HG03280 (cell line): ENCODE data around the gene PTHLH.
A peak's percentile ranks its signal among the peaks of the same experiment; 100 is the strongest.

Source experiments
- ATAC-seq: cut with Tn5 transposase; IDR thresholded peaks from one replicate; pipeline ENCODE4 v1.9.1; 2021; ENCODE audit warnings: mild to moderate bottlenecking, moderate library complexity; ENCODE audit not compliant: unreplicated experiment

Gene PTHLH

DNA sequence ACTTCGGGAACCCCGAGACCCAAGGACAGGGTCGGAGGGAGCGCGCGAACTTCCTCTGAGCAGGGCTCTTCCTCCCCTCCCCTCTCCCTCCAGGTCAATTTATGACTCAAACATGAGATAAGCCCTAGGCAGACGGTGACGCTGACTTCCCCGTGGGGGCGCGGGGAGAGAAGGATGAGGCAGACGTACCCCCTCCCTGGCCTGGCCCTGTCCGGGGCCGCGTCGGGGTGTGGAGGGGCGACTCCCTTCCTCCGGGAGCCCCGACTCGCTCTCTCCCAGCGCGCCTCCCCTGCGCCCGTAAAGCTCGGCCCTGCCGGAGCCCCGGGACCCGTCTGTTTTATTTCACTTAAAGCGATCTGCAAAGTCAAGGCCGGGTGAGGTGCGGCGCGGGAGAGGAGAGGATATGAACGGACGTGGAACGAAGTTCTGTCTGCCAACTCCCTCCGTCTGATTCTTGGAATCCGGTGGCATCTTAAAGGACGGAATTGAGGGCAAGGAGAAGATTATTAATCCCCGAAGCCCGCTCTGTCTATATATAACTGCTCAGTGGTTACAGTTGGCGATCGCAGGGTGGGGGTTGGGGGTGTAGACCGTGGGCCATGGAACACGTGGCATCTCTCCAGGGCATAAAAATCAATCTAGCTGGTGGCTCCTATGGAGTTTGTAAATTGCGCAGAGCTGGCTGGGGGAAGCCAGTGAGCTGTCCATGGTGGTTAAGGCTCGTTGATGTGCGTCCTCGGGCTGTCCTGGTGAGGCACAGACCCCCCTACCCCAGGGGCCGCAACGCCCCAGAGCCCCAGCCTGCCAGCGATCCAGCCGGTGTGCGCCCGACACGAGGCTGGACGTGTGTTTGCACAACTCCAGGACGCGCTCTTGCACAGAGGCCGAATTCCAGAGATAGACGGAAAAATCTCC lies 2.9 kb upstream of the PTHLH start:
- ATAC-seq, result no peak

DNA sequence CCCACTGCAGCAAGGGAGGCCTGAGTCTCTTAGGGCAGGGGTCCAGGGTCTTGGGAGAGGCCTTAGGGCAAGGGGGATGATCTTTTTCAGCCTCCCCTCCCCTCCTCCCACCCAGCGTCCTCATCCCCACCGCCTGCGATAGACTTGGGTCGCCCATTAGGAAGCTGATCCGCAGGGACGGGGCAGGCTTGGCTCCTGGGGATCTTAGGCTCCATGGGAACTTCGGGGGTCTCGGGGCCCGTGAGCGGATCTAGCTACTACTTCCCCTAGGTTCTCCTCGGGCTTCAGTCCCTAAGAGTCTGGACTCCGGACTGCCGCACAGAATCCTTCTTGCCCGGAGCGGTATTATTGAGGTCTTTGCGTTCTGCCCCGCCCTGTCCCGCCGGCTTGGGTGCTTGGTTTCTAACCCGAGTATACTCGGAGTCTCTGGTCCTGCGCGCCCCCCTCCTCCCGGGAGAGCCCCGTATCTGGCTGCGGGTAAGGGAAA lies 2.2 kb upstream of the PTHLH start:
- no peak for ATAC-seq

DNA sequence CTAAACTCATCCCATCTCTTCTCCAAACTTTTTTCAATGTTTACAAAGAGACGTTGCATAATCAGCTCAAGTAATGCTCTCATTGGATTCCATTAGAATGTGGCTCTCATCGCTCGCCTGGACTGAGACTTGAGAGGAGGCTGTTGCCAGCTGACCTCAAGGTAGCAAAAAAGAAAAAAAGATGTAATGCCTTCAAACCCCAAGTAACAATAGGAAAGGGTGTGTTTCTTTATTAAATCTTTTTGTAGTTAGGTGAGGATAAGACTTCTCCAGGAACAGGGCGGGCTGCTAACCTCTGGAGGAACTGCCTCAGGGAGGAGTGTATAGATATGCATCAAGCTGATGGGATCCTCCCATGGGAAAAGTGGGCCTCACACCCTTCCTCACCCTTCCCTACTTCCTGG lies 956 bp upstream of the PTHLH start:
- ATAC-seq, result no peak

DNA sequence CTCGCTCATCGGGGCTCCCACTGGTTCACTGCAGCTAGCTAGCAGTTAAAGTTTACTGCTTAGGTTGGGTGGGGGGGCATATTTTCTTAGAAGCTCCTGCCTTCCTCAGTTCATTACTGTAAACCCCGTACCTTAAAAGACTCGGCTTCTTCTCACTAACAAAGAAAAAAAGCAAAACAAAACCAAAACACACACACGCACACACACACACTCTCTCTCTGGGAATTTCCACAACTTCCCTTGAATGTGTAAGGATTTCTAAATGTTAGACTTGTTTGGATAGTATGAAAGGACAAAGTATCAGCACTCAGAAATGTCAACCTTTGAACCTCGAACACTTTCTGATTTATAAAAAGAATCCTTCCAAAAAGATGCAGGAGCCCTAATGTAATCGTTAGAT lies 927 bp downstream of the PTHLH start:
- no peak for ATAC-seq

DNA sequence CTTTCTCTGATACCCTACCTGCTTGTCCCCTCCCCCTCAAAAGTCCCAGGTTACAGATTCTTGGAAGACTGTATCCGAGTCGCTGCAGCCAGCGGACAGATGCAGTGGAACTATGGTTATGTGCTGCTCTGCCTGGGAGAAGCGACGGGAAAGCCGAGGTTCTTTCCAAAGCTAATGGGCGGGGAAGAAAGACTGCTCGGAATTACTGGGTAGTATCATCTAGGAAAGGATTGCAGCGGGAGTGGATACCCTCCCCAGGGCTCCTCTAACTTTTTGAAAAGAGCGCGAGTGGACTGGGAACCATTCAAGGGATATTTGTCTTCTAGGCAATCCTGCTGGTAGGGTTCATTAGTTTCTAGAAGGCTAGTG lies 1.4 kb downstream of the PTHLH start:
- no peak for ATAC-seq

DNA sequence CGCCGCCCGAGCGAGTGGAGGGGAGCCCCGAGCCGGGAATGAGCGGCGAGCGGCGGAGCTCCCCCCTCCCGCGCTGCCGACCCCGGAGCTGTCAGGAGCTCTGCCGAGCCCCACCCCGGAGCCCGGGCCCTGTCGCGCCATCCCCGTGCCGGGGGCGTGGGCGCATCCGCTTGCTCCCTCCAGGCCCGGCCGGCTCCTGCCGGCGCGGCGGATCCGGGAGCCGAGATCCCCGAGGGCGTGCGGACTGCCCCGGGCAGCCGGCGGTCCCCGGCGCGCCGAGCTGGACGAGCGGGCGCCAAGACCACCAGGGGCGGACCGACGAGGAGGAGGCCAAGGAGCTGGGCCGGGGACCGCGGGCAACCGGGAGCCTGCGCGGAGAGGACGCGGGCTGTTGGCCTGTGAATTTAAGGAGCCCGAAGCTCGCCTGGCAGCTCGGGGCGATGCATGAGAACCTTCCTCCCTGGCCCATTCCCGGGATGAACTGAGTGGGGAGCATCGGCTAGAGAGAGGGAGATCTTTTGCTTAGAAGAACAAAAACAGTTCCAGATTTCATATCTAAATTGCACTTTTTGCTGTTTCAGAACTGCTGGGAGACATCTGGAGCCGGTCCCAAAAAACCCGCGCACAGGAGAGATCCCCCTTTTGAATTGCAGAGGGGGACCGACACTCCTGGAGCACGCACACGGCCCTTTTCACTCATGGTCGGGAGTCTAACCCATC lies 2.0 kb downstream of the PTHLH start:
- peak; percentile 34 for ATAC-seq

DNA sequence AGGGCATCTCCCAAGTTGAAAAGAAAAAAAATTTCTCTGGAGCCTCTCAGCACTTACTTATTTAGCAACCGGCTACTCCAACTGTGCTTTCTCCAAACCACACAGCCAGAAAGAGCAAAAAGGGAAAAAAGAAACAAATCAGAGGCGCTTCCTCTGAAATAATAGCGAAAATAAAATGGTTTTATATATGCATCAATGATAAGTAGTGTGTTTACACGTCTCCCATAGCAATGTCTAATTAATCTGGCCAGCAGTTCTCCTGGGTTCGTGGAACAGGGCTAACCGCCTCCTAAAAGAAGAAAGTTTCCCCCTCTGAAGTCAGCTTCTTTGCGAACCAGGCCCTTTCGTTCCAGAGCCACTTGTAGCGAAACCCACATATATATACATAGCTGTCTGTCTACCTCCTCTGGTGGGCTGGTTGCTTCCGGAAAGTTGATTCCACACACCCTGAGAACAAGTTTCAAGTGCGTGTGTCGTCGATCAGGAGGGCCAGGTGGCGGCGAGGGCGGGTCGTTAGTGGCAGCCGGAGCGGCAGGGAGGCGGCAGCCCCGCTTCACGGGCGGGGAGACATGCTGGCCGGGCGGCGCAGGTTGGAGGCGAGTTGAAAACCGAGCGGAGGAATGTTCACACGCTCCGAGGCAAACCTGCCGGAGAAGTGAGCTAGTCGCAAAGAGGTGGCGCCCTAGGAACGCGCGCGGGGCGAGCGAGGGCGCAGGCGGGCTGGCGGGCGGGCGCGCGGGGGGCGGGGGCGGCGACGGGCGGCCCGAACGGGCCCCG lies 2.7 kb downstream of the PTHLH start:
- ATAC-seq, result peak; percentile 82

DNA sequence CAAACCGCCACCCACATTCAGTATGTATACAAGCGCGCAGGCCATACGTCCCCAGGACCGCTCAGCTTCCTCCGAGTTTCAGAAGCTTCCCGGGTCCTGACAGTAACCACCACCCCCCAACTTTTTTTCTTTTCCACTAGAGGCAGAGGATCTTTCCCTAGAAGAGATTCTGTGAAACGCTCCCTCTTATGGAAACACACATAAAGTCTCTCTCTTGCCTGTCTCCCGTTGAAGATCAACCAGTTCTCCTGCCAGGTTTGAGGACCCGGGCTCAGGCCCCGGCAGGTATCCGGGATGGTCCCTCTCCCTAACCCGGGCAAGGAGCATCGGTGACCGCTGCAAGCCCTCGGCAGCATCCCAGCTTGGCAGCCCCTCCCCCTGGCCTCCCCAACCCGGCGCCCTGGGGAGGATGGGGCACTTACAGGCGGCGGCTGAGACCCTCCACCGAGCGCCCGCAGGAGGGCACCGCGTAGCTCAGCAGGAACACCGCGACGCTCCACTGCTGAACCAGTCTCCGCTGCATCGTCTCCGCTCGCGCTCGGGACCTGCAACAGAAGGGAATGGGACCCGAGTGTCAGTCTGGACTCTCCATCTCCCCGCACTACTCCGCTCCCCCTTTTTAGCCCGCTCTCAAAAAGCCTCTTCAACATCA lies 3.4 kb downstream of the PTHLH start:
- ATAC-seq, result no peak

DNA sequence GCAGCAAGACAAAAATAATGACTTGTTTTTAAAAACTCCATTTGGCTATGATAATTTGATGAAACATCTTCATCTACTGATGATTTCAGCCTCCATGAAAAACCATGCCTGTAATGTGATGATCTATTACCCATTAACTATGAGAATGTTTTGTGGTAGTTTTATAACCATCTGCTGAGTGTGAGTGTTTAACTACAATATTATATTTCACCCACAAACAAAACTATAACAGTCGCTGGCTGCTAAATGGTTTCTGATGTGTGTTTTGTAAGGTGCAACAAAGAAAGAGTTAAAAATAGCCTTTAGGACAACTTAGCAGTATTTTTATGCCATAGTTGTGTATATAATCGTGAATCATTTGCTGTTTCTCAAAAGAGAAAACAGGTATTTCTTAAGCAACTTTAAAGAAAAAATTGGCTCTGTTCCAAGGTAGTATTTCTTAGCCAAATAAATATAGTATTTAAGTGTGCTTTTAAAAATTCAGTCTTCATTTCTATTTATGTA lies 4.9 kb downstream of the PTHLH start:
- no peak for ATAC-seq

DNA sequence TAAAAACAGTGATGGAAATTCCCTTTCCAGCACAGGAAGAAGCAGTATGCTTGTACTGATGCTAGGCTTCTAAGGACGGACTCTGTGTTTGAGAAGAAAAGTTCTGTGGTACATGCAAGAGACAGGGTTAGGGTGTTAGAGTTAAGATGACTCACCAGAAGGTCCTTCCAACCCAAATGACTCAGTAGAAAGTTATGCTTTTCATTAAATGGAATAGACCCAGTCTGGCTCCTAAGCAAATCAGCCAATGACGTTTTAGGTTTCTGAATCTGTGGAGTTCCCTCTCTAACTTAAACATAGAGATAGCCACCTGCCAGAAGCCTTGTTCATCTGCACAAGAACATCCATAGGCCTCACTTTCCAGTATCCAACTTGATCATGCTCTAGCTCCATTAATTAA lies 5.7 kb downstream of the PTHLH start:
- no peak for ATAC-seq

DNA sequence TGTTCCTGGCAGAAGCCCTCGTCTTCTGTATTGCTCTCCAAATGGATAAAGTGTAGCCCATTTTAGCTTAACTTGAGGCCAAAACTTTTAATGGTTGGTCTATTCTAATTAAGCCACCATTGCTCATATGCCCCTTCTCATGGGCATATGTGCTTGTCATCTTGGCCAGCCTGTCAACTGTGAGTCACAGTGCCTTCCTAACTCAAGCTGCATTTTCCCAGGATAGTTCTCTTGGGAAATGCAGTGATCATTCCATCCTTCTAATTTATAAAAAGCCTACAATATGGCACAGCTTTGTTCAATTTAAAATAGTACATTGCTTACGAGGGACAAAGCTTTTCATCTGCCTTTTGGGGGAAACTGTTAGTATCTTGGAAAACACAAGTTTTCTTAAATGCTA lies 6.6 kb downstream of the PTHLH start:
- no peak for ATAC-seq

DNA sequence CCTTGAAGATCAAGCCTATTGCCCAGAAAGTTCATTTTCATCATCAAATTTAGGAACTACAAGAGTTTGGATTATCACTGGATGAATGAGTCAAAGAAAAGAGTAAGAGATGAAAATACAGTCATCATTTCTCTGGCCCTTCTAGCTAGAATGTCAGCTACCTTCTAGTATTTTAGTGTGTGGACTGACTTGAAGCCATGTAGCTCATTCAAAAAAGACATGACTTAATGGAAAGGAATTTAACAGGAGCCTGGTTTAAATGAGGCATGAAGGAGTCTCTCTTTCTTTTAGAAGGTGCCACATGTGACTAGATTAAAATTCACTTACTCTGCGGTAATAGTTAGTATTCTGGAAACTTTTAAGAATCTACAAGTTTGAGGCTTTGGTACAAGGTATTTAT lies 7.1 kb downstream of the PTHLH start:
- no peak for ATAC-seq

DNA sequence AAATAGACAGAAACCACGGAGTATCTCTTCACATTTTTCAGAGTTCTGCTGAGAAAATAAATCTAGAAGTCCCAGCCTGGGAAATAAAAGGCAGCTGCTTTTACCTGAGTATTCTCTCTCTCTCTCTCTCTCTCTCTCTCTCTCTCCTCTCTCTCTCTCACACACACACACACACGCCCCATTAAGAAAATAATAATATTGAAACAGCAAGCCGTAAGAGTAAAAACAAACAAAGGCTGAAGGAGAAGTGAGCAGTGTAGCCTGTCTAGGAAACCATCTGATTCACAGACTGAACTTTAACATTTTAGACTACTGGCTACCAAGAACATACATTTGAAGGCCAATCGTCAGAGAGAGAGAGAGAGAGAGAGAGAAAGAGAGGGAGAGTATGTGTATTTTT lies 8.4 kb downstream of the PTHLH start:
- ATAC-seq, result no peak

DNA sequence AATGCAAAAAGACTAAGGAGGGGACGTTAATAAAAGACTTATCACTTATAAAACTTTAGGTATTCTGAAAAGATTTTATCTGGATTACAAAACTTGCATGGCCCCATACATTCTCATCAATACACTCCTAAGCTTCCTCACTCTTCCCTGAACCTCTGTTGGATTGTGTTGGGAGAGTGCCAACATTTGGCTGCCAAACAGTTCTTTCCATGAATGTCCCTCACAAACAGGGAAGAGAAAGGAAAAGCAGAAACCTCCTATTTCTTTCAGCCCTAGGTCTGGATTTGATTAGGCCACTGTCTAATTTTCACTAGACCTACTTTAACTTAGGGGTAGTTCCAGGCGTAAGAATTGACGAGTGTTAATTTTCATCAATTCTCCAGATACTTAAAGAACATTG lies 11.7 kb downstream of the PTHLH start:
- ATAC-seq, result no peak

DNA sequence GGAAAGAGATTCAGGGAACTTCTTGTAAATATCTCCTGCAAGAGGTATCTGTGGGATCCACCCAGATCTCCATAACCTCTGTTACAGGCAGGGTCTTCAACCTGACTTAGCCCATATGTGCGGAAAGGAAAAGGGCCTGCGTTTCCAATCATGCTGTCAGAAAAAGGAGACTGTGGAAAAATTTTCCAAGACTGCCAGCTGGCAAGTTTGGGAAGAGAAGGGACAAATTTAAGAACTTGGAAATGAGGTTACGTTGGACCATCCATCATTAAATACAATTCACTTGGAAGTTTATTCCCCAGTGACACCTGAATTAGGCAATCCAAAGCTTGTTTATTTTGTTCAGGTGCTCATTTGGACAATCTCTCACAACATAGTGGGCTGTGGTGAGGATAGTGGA lies 13.9 kb downstream of the PTHLH start:
- ATAC-seq, result no peak

DNA sequence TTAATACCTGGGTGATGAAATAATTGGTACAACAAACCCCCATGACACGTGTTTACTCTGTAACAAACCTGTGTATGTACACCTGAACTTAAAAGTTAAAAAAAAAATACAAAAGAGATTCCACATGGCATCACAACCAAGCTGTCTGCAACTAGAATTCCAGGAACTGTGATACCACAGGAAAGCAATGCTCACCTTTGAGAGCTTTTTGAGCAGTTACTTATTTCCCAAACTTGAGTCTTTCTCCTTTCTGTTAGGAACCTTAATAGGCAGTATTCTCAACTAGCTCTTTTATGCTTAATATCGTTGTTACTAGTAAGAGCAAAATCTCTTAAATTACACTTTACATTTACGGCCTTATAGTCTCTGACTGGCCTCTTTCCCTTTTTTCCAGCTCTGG lies 15.2 kb downstream of the PTHLH start:
- ATAC-seq, result no peak

DNA sequence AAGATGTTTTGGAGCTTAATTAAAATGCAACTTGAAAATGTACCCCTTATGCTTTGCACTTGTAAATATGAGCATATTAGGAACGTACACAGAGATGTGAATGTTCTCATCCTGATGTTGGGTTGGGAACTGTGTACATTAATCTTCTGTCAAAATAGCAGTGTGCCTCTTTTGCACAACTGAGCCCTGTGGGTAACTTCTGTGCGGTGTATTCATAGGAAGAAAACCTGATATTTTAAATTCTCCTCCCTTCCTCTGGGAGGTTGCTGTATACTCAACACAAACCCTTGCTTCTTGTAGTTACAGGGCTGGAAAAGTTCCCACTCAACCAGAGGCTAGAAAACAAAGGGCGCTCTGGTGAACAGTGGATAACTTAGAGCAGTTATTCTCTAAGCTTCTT lies 18.7 kb downstream of the PTHLH start:
- no peak for ATAC-seq

DNA sequence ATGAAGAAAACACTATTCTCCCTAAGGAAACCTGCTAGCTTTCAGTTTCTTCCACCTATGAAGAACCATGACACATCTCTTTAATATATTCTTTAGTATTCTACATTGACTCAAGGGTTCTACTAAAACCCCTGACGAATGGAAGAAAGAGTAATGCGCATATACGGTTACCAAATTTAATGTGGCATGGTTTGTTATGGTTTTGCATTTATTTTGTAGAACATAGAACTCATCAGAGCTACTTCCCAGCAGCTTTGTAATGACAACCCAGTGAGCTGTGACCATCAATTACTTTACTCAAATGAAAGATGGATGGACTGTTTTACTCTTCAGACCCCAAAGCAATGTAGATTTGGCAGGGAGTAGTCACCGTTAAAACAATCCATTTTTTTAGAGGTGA lies 19.2 kb downstream of the PTHLH start:
- no peak for ATAC-seq

DNA sequence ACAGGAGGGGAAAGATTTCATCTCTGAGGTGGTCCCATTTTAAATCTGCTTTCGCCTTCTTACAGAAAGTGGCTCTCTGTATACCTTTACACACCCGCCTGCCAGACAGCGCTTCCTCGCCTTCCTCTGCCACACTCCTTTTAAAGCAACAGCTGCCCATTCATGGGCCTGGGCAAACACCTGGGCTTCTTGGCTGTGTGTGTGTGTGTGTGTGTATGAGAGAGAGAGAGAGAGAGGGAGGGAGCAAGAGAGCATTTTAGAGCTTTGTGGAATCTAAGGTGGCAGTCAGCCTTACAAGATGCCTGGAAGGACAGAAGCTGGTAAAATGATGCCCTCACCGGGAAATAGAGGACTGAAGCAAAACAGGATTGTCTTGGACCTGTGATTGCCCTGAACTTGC lies 20.0 kb downstream of the PTHLH start:
- no peak for ATAC-seq

DNA sequence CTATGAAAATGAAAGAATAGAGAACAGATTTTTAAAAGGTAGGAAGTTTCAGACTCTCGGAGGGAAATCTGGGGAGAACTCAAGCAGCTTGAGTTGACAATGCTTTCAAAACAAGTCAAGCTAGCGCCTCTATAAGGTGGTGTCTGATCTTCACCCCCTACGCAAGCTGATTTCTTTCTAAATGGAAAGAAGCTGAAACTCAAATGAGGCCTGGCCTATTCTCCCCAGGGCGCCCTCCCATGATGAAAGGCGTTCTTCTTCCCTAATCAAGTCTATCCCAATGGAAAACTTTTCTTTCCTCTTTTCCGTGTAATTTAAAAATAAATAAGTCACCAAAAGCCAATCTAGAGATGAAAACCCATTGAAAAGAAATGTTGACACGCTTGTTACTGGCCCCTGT lies 20.6 kb downstream of the PTHLH start:
- no peak for ATAC-seq

DNA sequence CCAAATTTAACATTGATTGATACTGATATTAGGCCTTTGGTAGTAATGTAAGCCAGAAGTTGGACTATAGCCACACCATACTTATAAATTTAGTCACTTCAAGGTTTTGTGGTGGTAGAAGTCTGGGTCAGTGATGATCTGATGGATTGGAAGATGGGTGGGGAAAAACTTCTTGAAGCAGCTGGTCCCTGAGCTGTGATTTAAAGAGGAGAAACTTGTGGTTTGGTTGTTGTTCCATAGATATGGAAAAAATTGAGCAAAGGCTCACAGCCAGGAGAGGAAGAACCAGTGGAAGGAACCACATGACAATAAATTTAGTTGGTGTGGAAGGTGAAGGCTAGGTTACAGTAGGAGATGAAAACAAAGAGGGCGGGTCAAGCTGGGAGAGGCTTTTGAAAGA lies 26.1 kb downstream of the PTHLH start:
- no peak for ATAC-seq
